ENCODE results near the gene GBGT1. TPM values are rescaled to one million over a fixed set of nuclear protein-coding genes. Genes with fewer than 3 reads are reported as not detected.

The GBGT1 gene
- total and polyA plus RNA-seq, 9 of the 15 experiments (the other 6 are each of a cell fraction or from before 2014, with no cell fraction given) = 0.55 to 25.8 (median 13.7) TPM

- TF ChIP-seq VEZF1 (CRISPR knock-in tag; IDR thresholded peaks at IDR 0.05) (peak; percentile 96), RFX1 (IDR thresholded peaks at IDR 0.05) (no peak), NFXL1 (CRISPR knock-in tag; IDR thresholded peaks at IDR 0.05) (0 out of 2 replicates have a peak, but pooled peaks have one; percentile 22), TAL1 (IDR thresholded peaks at IDR 0.05) (no peak), C11orf30 (IDR thresholded peaks at IDR 0.05; ENCODE audit: low read depth) (peak; percentile 59; the same call in 1 of the 2 replicates), NKRF (IDR thresholded peaks at IDR 0.05; ENCODE audit: borderline replicate concordance) (peak; percentile 83), SLC30A9 (CRISPR knock-in tag; IDR thresholded peaks at IDR 0.05) (0 out of 2 replicates have a peak, but pooled peaks have one; percentile 26), MAFK (IDR thresholded peaks at IDR 0.05; ENCODE audit: low read length) (no peak), ZNF77 (CRISPR knock-in tag; IDR thresholded peaks at IDR 0.05) (no peak), BCL6 (CRISPR knock-in tag; IDR thresholded peaks at IDR 0.05) (peak; percentile 64; the same call in 1 of the 2 replicates), ZNF717 (CRISPR knock-in tag; IDR thresholded peaks at IDR 0.05) (no peak), ARNT (IDR thresholded peaks at IDR 0.05) (no peak), ZNF212 (CRISPR knock-in tag; IDR thresholded peaks at IDR 0.05) (0 out of 2 replicates have a peak, but pooled peaks have one; percentile 20), BRF1 (IDR thresholded peaks at IDR 0.05; ENCODE audit: borderline replicate concordance, extremely low read depth, insufficient read length) (no peak), NFRKB (IDR thresholded peaks at IDR 0.05; ENCODE audit: low read depth) (no peak; the same call in 1 of the 2 replicates), FOXP1 (CRISPR knock-in tag; IDR thresholded peaks at IDR 0.05) (peak; percentile 69), ZNF41 (CRISPR knock-in tag; conservative IDR thresholded peaks at IDR 0.05) (peak; percentile 72; the same call in 1 of the 2 replicates), CEBPB (tag; IDR thresholded peaks at IDR 0.05) (no peak), RBM39 (optimal IDR thresholded peaks at IDR 0.05; ENCODE audit: low read depth, low read length) (peak; percentile 76), POLR2AphosphoS5 (IDR thresholded peaks at IDR 0.05; ENCODE audit: control insufficient read depth, insufficient read depth, low read depth, low read length) (no peak), ZNF668 (CRISPR knock-in tag; IDR thresholded peaks at IDR 0.05) (0 out of 2 replicates have a peak, but pooled peaks have one; percentile 33), SMAD2 (IDR thresholded peaks at IDR 0.05; ENCODE audit: low read depth, low read length) (no peak), KAT8 (IDR thresholded peaks at IDR 0.05; ENCODE audit: low read depth) (no peak), ZNF586 (CRISPR knock-in tag; conservative IDR thresholded peaks at IDR 0.05) (no peak), STAG1 (CRISPR knock-in tag; IDR thresholded peaks at IDR 0.05; ENCODE audit: borderline replicate concordance) (no peak), MBD1 (CRISPR knock-in tag; IDR thresholded peaks at IDR 0.05) (no peak)
Measured at GRCh38 chr9:133149130-133150015, 14.3 kb downstream of the GBGT1 start (continued).

Data from K562 (cell line).